ENCODE data around the gene KRTCAP2. TPM values are rescaled to one million over a fixed set of nuclear protein-coding genes. Genes with fewer than 3 reads are reported as not detected.
"Not testable (repeated sequence)": the region's sequence is repeated elsewhere in the genome, so short reads cannot be mapped to it uniquely, and the experiment has no call there.

KRTCAP2 gene
- polyA plus RNA-seq, 1 experiment = 102 TPM

DNA sequence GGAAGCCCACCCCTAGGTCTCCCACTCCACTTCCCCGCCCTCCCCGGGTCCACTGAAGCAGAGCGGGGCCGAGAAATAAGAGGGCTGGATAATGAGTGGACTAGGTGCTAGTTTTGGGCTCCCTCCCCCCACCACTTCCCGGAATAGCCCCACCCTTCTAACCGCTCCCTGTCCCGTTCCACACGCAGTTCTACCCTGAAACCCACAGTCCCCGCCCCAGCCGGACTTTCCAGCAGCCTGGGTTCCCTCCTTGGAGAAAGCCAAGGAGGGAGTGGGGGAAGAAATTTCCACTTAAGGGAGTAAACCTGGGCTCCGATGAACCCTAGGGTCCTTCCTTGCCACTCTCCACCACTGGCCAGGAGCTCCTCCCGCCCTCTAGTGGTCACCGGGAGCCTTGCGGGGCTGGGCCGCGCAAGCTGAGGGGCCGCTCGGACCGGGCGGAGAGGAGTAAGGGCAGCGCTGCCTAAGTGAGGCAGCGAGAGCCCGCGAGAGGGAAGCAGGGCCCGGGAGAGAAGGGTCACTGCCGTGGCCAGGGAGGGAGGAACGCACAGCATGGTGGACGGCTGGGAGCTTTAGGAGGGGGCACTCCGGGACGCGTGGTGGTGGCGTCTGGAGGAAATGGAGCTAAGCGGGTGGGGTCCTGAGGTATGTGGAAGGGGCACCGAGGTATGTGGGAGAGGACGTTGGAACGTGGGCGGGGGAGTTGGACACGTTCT, 20.3 kb upstream of the KRTCAP2 start:
- TF ChIP-seq, protein P1, sequence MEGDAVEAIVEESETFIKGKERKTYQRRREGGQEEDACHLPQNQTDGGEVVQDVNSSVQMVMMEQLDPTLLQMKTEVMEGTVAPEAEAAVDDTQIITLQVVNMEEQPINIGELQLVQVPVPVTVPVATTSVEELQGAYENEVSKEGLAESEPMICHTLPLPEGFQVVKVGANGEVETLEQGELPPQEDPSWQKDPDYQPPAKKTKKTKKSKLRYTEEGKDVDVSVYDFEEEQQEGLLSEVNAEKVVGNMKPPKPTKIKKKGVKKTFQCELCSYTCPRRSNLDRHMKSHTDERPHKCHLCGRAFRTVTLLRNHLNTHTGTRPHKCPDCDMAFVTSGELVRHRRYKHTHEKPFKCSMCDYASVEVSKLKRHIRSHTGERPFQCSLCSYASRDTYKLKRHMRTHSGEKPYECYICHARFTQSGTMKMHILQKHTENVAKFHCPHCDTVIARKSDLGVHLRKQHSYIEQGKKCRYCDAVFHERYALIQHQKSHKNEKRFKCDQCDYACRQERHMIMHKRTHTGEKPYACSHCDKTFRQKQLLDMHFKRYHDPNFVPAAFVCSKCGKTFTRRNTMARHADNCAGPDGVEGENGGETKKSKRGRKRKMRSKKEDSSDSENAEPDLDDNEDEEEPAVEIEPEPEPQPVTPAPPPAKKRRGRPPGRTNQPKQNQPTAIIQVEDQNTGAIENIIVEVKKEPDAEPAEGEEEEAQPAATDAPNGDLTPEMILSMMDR (IDR thresholded peaks at IDR 0.05; ENCODE audit: low read depth, low read length) = peak; percentile 97
- POLR2A ChIA-PET = interaction anchor here (0.6 to 1.9 kb wide), 10 partner anchors 10 to 57 kb away, joined by 3 to 10 read pairs (median 5); partner anchors contain the start of genes KRTCAP2 and MTX1
- Histone ChIP-seq H3K27me3 (ENCODE audit: control insufficient read depth, insufficient read depth, low read length) (no peaks in the 10 kb centered on the region), H3K4me3 (ENCODE audit: low read depth, low read length) (peak overlapping the region; percentile 64), H3K9me3 (ENCODE audit: control insufficient read depth, insufficient read depth, low read length) (no peaks in the 10 kb centered on the region; the same call in 1 of the 2 replicates), H3K27ac (ENCODE audit: low read depth, low read length) (peak overlapping the region; percentile 87)
- CTCF ChIA-PET = interaction anchor here (0.5 to 4.2 kb wide), 28 partner anchors 8 to 193 kb away, joined by 3 to 69 read pairs (median 4); partner anchors contain the start of genes KRTCAP2, MTX1, THBS3 and TRIM46
- peak; percentile 64 for DNase-seq (ENCODE audit: low read depth, low spot score)

DNA sequence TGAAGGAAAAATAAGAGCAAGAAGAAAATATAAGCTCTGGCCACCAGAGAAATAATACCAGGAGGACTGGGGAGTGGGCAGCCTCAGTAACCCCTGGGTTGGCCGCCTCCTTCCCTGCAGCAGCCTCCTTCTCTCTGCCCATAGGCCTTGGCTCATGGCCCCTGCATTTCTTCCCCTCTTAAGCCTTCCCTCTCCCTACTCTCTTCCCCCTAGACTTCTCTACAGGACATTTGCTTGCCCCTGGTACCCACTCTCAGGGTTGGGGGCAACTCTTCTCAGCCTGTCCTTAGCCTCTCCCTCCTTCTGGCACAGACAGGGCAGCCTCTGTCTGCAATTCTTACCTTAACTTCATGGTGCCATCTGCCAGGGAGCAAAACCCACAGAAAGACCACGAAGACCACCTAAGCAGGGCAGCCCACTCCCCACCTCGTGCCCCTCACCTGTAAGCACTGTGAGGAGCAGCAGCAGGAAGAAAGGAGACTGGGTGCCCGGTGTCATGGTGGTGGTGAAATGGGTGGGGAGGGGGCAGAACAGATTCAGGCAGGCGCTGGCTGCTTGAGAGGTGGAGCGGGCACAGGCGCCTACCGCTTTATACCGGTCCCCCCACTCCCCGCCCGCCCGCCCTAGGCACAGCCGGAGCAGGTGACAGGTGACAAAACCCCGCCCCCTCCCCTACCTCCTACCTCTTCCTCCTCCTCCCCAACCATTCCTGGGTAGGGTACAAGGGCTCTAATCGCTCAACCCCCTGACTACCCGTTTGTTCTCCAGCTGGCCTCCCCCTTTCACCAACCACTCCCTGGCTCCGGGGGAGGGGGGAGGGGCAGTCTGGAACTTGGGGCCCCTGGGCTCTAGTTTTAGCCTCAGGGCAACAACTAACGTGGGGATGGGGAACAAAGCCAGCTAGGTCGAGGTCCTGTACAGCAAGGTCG, 19.5 kb upstream of the KRTCAP2 start:
- DNase-seq (ENCODE audit: low read depth, low spot score) = no peak
- TF ChIP-seq, protein P1 (IDR thresholded peaks at IDR 0.05; ENCODE audit: low read depth, low read length) = no peak
- no peaks in the 10 kb centered on the region; the same call in 1 of the 2 replicates for H3K9me3 ChIP-seq (ENCODE audit: control insufficient read depth, insufficient read depth, low read length)
- peak overlapping the region; percentile 64 for H3K4me3 ChIP-seq (ENCODE audit: low read depth, low read length)
- ChIA-PET CTCF (interaction anchor here (0.5 to 4.2 kb wide), 20 partner anchors 8 to 140 kb away, joined by 3 to 69 read pairs (median 4); partner anchors contain the start of genes KRTCAP2, MTX1, THBS3 and TRIM46), POLR2A (interaction anchor here (0.6 to 1.7 kb wide), 3 partner anchors 16 to 58 kb away, joined by 3 to 8 read pairs (median 5); partner anchors contain the start of genes KRTCAP2 and MTX1)
- H3K27me3 ChIP-seq (ENCODE audit: control insufficient read depth, insufficient read depth, low read length) = no peaks in the 10 kb centered on the region
- H3K27ac ChIP-seq (ENCODE audit: low read depth, low read length) = peak overlapping the region; percentile 87

DNA sequence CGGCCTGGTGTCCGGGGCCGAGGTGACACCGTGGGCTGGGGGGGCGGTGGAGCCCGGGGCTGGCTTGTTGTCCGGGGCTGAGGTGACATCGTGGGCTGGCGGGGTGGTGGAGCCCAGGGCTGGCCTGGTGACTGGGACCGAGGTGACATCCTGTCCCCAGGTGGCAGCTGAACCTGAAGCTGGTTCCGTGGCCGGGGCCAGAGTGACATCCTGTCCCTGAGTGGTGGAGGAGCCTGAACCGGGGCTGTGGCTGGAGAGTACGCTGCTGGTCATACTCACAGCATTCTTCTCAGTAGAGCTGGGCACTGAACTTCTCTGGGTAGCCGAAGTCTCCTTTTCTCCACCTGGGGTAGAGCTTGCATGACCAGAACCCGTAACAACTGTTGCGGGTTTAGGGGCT, 18.8 kb upstream of the KRTCAP2 start:
- POLR2A ChIA-PET = no interaction called here
- TF ChIP-seq, protein P1 (IDR thresholded peaks at IDR 0.05; ENCODE audit: low read depth, low read length) = no peak
- CTCF ChIA-PET = interaction anchor here (0.5 to 4.2 kb wide), 5 partner anchors 16 to 140 kb away, joined by 3 to 69 read pairs (median 7); partner anchors contain the start of genes KRTCAP2, MTX1, THBS3 and TRIM46
- no peak for DNase-seq (ENCODE audit: low read depth, low spot score)
- no peaks in the 10 kb centered on the region for H3K27me3 ChIP-seq (ENCODE audit: control insufficient read depth, insufficient read depth, low read length)
- H3K9me3 ChIP-seq (ENCODE audit: control insufficient read depth, insufficient read depth, low read length) = no peaks in the 10 kb centered on the region; the same call in 1 of the 2 replicates
- no peak overlapping the region for H3K4me3 ChIP-seq (ENCODE audit: low read depth, low read length)
- H3K27ac ChIP-seq (ENCODE audit: low read depth, low read length) = no peak overlapping the region

DNA sequence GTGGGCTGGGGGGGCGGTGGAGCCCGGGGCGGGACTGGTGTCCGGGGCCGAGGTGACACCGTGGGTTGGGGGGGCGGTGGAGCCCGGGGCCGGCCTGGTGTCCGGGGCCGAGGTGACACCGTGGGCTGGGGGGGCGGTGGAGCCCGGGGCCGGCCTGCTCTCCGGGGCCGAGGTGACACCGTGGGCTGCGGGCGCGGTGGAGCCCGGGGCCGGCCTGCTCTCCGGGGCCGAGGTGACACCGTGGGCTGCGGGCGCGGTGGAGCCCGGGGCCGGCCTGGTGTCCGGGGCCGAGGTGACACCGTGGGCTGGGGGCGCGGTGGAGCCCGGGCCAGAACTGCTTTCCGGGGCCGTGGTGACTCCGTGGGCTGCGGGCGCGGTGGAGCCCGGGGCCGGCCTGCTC, 16.8 kb upstream of the KRTCAP2 start:
- H3K27ac ChIP-seq (ENCODE audit: low read depth, low read length); H3K4me3 ChIP-seq (ENCODE audit: low read depth, low read length); H3K9me3 ChIP-seq (ENCODE audit: control insufficient read depth, insufficient read depth, low read length); POLR2A ChIA-PET; DNase-seq (ENCODE audit: low read depth, low spot score); H3K27me3 ChIP-seq (ENCODE audit: control insufficient read depth, insufficient read depth, low read length); CTCF ChIA-PET: not testable (repeated sequence)

DNA sequence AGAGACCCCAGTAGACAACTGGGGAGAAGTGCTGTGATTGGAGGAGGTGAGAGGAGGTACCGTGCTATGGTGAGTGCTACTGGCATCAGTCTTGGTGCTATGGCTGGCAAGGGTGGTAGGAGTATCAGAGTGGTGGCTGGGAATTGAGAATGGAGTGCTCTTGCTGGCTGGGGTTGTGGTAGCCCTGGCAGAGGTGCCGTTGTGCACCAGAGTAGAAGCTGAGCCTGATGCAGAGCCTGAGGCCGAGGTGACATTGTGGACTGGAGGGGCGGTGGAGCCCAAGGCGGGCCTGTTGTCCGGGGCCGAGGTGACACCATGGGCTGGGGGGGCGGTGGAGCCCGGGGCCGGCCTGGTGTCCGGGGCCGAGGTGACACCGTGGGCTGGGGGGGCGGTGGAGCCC, 15.2 kb upstream of the KRTCAP2 start:
- ChIA-PET POLR2A (no interaction called here), CTCF (interaction anchor here (1.8 kb wide), 1 partner anchor 15 kb away, joined by 11 read pairs; the partner anchor contains the start of gene KRTCAP2)
- DNase-seq (ENCODE audit: low read depth, low spot score) = no peak
- H3K4me3 ChIP-seq (ENCODE audit: low read depth, low read length) = no peak overlapping the region
- TF ChIP-seq, protein P1 (IDR thresholded peaks at IDR 0.05; ENCODE audit: low read depth, low read length) = no peak
- H3K9me3 ChIP-seq (ENCODE audit: control insufficient read depth, insufficient read depth, low read length) = no peaks in the 10 kb centered on the region
- no peaks in the 10 kb centered on the region for H3K27me3 ChIP-seq (ENCODE audit: control insufficient read depth, insufficient read depth, low read length)
- no peak overlapping the region for H3K27ac ChIP-seq (ENCODE audit: low read depth, low read length)
